Suprapubic skin (tissue), 4 donors: Measurements from ENCODE around the gene DPEP1.

Source experiments
- POLR2A ChIP-seq, 2 donors: fragments of 450-650 bp; IDR thresholded peaks; one replicate each; pipeline ENCODE4 v1.6.1; 2017; ENCODE audit warnings: antibody characterized with exemption in 2 of 2, mild to moderate bottlenecking in 2 of 2, moderate library complexity in 2 of 2
- POLR2AphosphoS5 ChIP-seq, 3 donors: sonication (generic); formaldehyde crosslinking; IDR thresholded peaks; one replicate each; pipeline ENCODE4 v1.6.1; 2017; ENCODE audit warnings: antibody characterized with exemption in 3 of 3
- TF ChIP-seq, protein P1 (sequence below), 2 donors: fragments of 200-600 bp in 1 of 2; fragments of 450-650 bp in 1 of 2; sonication (generic) in 1 of 2; IDR thresholded peaks; one replicate each; pipeline ENCODE4 v1.5.1; 2016 to 2019; ENCODE audit warnings: antibody characterized with exemption in 2 of 2, mild to moderate bottlenecking in 1 of 2, moderate library complexity in 1 of 2

DNA sequence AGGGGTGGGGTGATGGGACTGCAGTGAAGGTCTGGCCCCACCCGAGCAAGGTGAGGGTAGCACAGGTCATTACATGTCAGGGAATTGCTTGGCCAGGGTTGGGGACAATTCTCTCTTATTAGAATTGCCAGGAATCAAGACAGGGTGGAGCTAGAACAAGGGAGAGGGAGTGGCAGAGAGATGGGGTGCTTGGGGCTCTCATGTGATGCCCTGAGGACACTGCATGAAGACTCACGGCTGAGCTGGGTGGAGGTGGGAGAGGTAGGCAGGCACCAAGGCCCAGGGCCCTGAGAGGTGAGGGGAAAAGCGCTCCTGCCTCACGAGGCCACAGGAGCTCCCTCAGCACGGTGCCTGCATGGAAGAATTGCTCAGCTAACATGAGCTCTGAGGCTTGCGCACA, 3.6 kb downstream of the DPEP1 start:
- TF ChIP-seq POLR2AphosphoS5 (IDR thresholded peaks at IDR 0.05) (no peak), POLR2A (IDR thresholded peaks at IDR 0.05) (no peak)
- TF ChIP-seq, protein P1, sequence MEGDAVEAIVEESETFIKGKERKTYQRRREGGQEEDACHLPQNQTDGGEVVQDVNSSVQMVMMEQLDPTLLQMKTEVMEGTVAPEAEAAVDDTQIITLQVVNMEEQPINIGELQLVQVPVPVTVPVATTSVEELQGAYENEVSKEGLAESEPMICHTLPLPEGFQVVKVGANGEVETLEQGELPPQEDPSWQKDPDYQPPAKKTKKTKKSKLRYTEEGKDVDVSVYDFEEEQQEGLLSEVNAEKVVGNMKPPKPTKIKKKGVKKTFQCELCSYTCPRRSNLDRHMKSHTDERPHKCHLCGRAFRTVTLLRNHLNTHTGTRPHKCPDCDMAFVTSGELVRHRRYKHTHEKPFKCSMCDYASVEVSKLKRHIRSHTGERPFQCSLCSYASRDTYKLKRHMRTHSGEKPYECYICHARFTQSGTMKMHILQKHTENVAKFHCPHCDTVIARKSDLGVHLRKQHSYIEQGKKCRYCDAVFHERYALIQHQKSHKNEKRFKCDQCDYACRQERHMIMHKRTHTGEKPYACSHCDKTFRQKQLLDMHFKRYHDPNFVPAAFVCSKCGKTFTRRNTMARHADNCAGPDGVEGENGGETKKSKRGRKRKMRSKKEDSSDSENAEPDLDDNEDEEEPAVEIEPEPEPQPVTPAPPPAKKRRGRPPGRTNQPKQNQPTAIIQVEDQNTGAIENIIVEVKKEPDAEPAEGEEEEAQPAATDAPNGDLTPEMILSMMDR (IDR thresholded peaks at IDR 0.05): no peak
